Measurements from ENCODE around the gene KIF2A.

Gene KIF2A

GRCh38 chr5:62305715-62306322, at the start of gene KIF2A:
Gene KIF2A (plus strand): TSS chr5:62306206. CDS start chr5:62306473, 267 bp downstream.
- DNase-seq (ENCODE audit: low spot score): peak; percentile 97

GRCh38 chr5:62257020-62257367, 49.0 kb upstream of the KIF2A start:
- DNase-seq (ENCODE audit: low spot score): no peak

- DNase-seq (ENCODE audit: low spot score): no peak
These were observed 47.4 kb upstream of the KIF2A start for GRCh38 chr5:62258654-62259053.

GRCh38 chr5:62259699-62260250, 46.2 kb upstream of the KIF2A start:
- no peak for DNase-seq (ENCODE audit: low spot score)

GRCh38 chr5:62260513-62260912, 45.5 kb upstream of the KIF2A start:
- DNase-seq (ENCODE audit: low spot score): peak; percentile 51

GRCh38 chr5:62263401-62263800, 42.6 kb upstream of the KIF2A start:
- no peak for DNase-seq (ENCODE audit: low spot score)

GRCh38 chr5:62265648-62266112, 40.3 kb upstream of the KIF2A start:
- DNase-seq (ENCODE audit: low spot score): no peak

- DNase-seq (ENCODE audit: low spot score): no peak
These were observed 39.4 kb upstream of the KIF2A start for GRCh38 chr5:62266573-62266972.

GRCh38 chr5:62268234-62268633, 37.8 kb upstream of the KIF2A start:
- DNase-seq (ENCODE audit: low spot score): no peak

GRCh38 chr5:62268792-62269191, 37.2 kb upstream of the KIF2A start:
- no peak for DNase-seq (ENCODE audit: low spot score)

- no peak for DNase-seq (ENCODE audit: low spot score)
These were observed 34.6 kb upstream of the KIF2A start for GRCh38 chr5:62271370-62271769.

- no peak for DNase-seq (ENCODE audit: low spot score)
These were observed 34.1 kb upstream of the KIF2A start for GRCh38 chr5:62271870-62272269.

GRCh38 chr5:62273687-62274086, 32.3 kb upstream of the KIF2A start:
- DNase-seq (ENCODE audit: low spot score): no peak

- no peak for DNase-seq (ENCODE audit: low spot score)
These were observed 30.4 kb upstream of the KIF2A start for GRCh38 chr5:62275581-62275980.

- no peak for DNase-seq (ENCODE audit: low spot score)
These were observed 24.6 kb upstream of the KIF2A start for GRCh38 chr5:62281411-62281810.

- no peak for DNase-seq (ENCODE audit: low spot score)
These were observed 23.9 kb upstream of the KIF2A start for GRCh38 chr5:62282064-62282463.

- DNase-seq (ENCODE audit: low spot score): no peak
These were observed 23.0 kb upstream of the KIF2A start for GRCh38 chr5:62283005-62283404.

- no peak for DNase-seq (ENCODE audit: low spot score)
These were observed 22.1 kb upstream of the KIF2A start for GRCh38 chr5:62283861-62284260.

- DNase-seq (ENCODE audit: low spot score): no peak
These were observed 20.8 kb upstream of the KIF2A start for GRCh38 chr5:62284946-62285891.

GRCh38 chr5:62286834-62287233, 19.2 kb upstream of the KIF2A start:
- DNase-seq (ENCODE audit: low spot score): no peak

GRCh38 chr5:62287237-62287636, 18.8 kb upstream of the KIF2A start:
- no peak for DNase-seq (ENCODE audit: low spot score)

GRCh38 chr5:62288118-62288517, 17.9 kb upstream of the KIF2A start:
- DNase-seq (ENCODE audit: low spot score): no peak

- no peak for DNase-seq (ENCODE audit: low spot score)
These were observed 16.2 kb upstream of the KIF2A start for GRCh38 chr5:62289813-62290212.

All from NAMALWA (cell line).